NB4 (cell line): Measurements from ENCODE around the gene ENO3.
A peak's percentile ranks its signal among the peaks of the same experiment; 100 is the strongest.

Experiments
- CTCF ChIP-seq: IDR thresholded peaks from one replicate; pipeline ENCODE4 v1.5.1; 2012; ENCODE audit warnings: low read depth, low read length
- MYC ChIP-seq: IDR thresholded peaks from 2 replicates; pipeline ENCODE4 v1.6.1; 2011; ENCODE audit warnings: low read depth, low read length
- POLR2A ChIP-seq: IDR thresholded peaks from 2 replicates; pipeline ENCODE4 v1.6.1; 2011; ENCODE audit warnings: mild to moderate bottlenecking; ENCODE audit not compliant: insufficient read length; ENCODE audit errors: extremely low read depth

- TF ChIP-seq MYC (no peak), CTCF (peak; percentile 50), POLR2A (no peak)
These were observed 29.8 kb downstream of the ENO3 start for GRCh38 chr17:4980644-4981216.
